Neural cell (in vitro differentiated cells): Measurements from ENCODE around the gene ARL5B. TPM values are rescaled to one million over a fixed set of nuclear protein-coding genes. Genes with fewer than 3 reads are reported as not detected.

ENCODE experiments used
- H2AFZ ChIP-seq: fragments of 200-600, 300-800 bp; sonication (generic), shearing (Covaris generic); 2 replicates; pipeline ENCODE4 v1.6.0; 2014; ENCODE audit warnings: low read depth, mild to moderate bottlenecking, antibody characterized with exemption, low read length, moderate library complexity
- H3F3A ChIP-seq: fragments of 200-600 bp; shearing (Covaris generic); 2 replicates; pipeline ENCODE4 v1.6.1; 2016; ENCODE audit warnings: mild to moderate bottlenecking, moderate library complexity, mixed read lengths, antibody characterized with exemption, low read length; ENCODE audit not compliant: insufficient read depth, poor library complexity, severe bottlenecking
- H3K27ac ChIP-seq: fragments of 200-600, 300-800 bp; sonication (generic), shearing (Covaris generic); 2 replicates; pipeline ENCODE4 v1.5.1; 2014; ENCODE audit warnings: mild to moderate bottlenecking, low read length, moderate library complexity
- H3K27me3 ChIP-seq: fragments of 300-800, 200-600 bp; sonication (generic), shearing (Covaris generic); 2 replicates; pipeline ENCODE4 v1.6.0; 2014; ENCODE audit warnings: mild to moderate bottlenecking, low read depth, low read length, moderate library complexity; ENCODE audit not compliant: insufficient read depth
- H3K36me3 ChIP-seq: fragments of 300-800, 200-600 bp; sonication (generic), shearing (Covaris generic); 2 replicates; pipeline ENCODE4 v1.5.1; 2014; ENCODE audit warnings: mild to moderate bottlenecking, antibody characterized with exemption, low read length, moderate library complexity; ENCODE audit not compliant: insufficient read depth
- H3K4me2 ChIP-seq: fragments of 300-800, 200-600 bp; sonication (generic), shearing (Covaris generic); 2 replicates; pipeline ENCODE4 v1.6.0; 2014; ENCODE audit warnings: mild to moderate bottlenecking, low read length
- H3K4me3 ChIP-seq: fragments of 300-800, 200-600 bp; sonication (generic), shearing (Covaris generic); 2 replicates; pipeline ENCODE4 v1.5.1; 2014; ENCODE audit warnings: mild to moderate bottlenecking, low read length, moderate library complexity
- H3K79me2 ChIP-seq: fragments of 200-600 bp; shearing (Covaris generic); replicated peaks from 2 replicates; pipeline ENCODE4 v1.6.0; 2014; ENCODE audit warnings: mild to moderate bottlenecking, low read length, moderate library complexity; ENCODE audit not compliant: insufficient read depth
- H3K9ac ChIP-seq: fragments of 300-800, 200-600 bp; sonication (generic), shearing (Covaris generic); 2 replicates; pipeline ENCODE4 v1.6.1; 2016; ENCODE audit warnings: mild to moderate bottlenecking, low read length, mixed read lengths
- H3K9me2 ChIP-seq: fragments of 200-600 bp; shearing (Covaris generic); 2 replicates; pipeline ENCODE4 v1.6.1; 2016; ENCODE audit warnings: mild to moderate bottlenecking, low read length, mixed read lengths; ENCODE audit not compliant: insufficient read depth
- H3K9me3 ChIP-seq: fragments of 200-600, 300-800 bp; sonication (generic), shearing (Covaris generic); 2 replicates; pipeline ENCODE4 v1.6.1; 2016; ENCODE audit warnings: mild to moderate bottlenecking, mixed run types, low read length, moderate library complexity, mixed read lengths
- H4K20me1 ChIP-seq: fragments of 200-600 bp; shearing (Covaris generic); 2 replicates; pipeline ENCODE4 v1.6.1; 2016; ENCODE audit warnings: mild to moderate bottlenecking, mixed run types; ENCODE audit not compliant: insufficient read depth
- CTCF ChIP-seq: fragments of 450-650 bp; IDR thresholded peaks from 2 replicates; pipeline ENCODE4 v1.5.1; 2014; ENCODE audit warnings: antibody characterized with exemption, mild to moderate bottlenecking, moderate library complexity; ENCODE audit not compliant: poor library complexity, severe bottlenecking
- EP300 ChIP-seq: fragments of 450-650 bp; conservative IDR thresholded peaks from 2 replicates; pipeline ENCODE4 v1.6.1; 2014; ENCODE audit warnings: antibody characterized with exemption, mild to moderate bottlenecking, moderate library complexity; ENCODE audit not compliant: poor library complexity, severe bottlenecking
- EZH2 ChIP-seq: fragments of 200-600, 300-800 bp; shearing (Covaris generic), sonication (generic); IDR thresholded peaks from 2 replicates; pipeline ENCODE4 v1.6.1; 2014; ENCODE audit warnings: antibody characterized with exemption, low read length, borderline replicate concordance, mild to moderate bottlenecking; ENCODE audit not compliant: insufficient read depth, poor library complexity, severe bottlenecking
- MXI1 ChIP-seq: fragments of 450-650 bp; conservative IDR thresholded peaks from 2 replicates; pipeline ENCODE4 v1.6.1; 2014; ENCODE audit warnings: antibody characterized with exemption, mild to moderate bottlenecking; ENCODE audit not compliant: poor library complexity, severe bottlenecking
- POLR2AphosphoS5 ChIP-seq: IDR thresholded peaks from 2 replicates; pipeline ENCODE4 v1.6.1; 2012
- RAD21 ChIP-seq: fragments of 450-650 bp; conservative IDR thresholded peaks from 2 replicates; pipeline ENCODE4 v1.6.1; 2014; ENCODE audit warnings: antibody characterized with exemption, mild to moderate bottlenecking, moderate library complexity
- REST ChIP-seq: IDR thresholded peaks from 2 replicates; pipeline ENCODE4 v1.6.1; 2012; ENCODE audit warnings: borderline replicate concordance
- SMC3 ChIP-seq: fragments of 450-650 bp; conservative IDR thresholded peaks from 2 replicates; pipeline ENCODE4 v1.6.1; 2014; ENCODE audit warnings: antibody characterized with exemption, mild to moderate bottlenecking, moderate library complexity; ENCODE audit not compliant: poor library complexity
- TAF1 ChIP-seq: IDR thresholded peaks from 2 replicates; pipeline ENCODE4 v1.6.1; 2012; ENCODE audit warnings: low read depth
- polyA plus RNA-seq: library from polyadenylated mRNA; depleted of rRNA; stranded (reverse); fragments of >200 nt; gene quantifications from 2 replicates; pipeline ENCODE4 v1.2.3, GENCODE V29; 2014

The ARL5B gene
- polyA plus RNA-seq, 1 donor from 2014 or later, result 50.0 TPM

GRCh38 chr10:18615618-18616017, 43.6 kb upstream of the ARL5B start:
- TF ChIP-seq SMC3, result no peak
- TF ChIP-seq TAF1, result no peak
- TF ChIP-seq REST, result no peak
- TF ChIP-seq EP300, result no peak
- no peak for TF ChIP-seq MXI1
- no peak for TF ChIP-seq EZH2
- no peak for TF ChIP-seq POLR2AphosphoS5
- TF ChIP-seq RAD21, result no peak
- no peak for TF ChIP-seq CTCF
- H2AFZ ChIP-seq, result no peak overlapping the region
- no peaks in the 10 kb centered on the region for H3K9me2 ChIP-seq
- no peak overlapping the region for H3K27ac ChIP-seq
- no peak overlapping the region for H3K4me3 ChIP-seq
- no peaks in the 10 kb centered on the region for H4K20me1 ChIP-seq
- H3K79me2 ChIP-seq, result no peaks in the 10 kb centered on the region
- no peaks in the 10 kb centered on the region for H3K9me3 ChIP-seq
- no peaks in the 10 kb centered on the region for H3F3A ChIP-seq
- no peaks in the 10 kb centered on the region for H3K27me3 ChIP-seq
- H3K4me2 ChIP-seq, result no peak overlapping the region
- no peak overlapping the region for H3K9ac ChIP-seq
- H3K36me3 ChIP-seq, result no peaks in the 10 kb centered on the region

DNA sequence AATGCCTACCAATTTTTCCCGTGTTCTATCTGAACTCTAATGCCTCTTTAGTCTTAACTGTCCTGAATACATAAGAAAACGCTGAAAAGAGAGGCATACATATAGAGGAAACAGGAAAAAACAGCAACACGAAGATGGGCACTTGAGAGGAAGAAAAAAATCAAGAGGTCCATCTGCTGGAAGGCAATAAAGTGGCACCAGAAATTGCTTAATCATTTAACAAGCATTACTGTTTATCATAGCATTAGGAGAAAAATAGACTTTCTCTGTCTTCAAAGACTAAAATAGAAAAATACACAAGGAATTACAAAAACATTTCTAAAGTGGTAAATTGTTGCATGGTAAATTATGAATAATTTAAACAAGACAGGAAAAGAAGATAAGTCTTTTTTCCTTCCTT, 42.9 kb upstream of the ARL5B start:
- TF ChIP-seq TAF1 (no peak), MXI1 (no peak), REST (no peak), EP300 (no peak), EZH2 (no peak), POLR2AphosphoS5 (no peak), RAD21 (no peak), CTCF (no peak), SMC3 (no peak)

More for the DNA sequence above, 42.9 kb upstream of the ARL5B start:
- Histone ChIP-seq H3F3A (no peaks in the 10 kb centered on the region), H3K79me2 (no peaks in the 10 kb centered on the region), H4K20me1 (no peaks in the 10 kb centered on the region), H3K9ac (no peak overlapping the region), H3K9me3 (no peaks in the 10 kb centered on the region), H3K9me2 (no peaks in the 10 kb centered on the region), H2AFZ (no peak overlapping the region), H3K36me3 (peaks cover 7% of the 10 kb centered on the region), H3K4me2 (no peak overlapping the region), H3K27ac (no peak overlapping the region), H3K27me3 (no peaks in the 10 kb centered on the region), H3K4me3 (no peak overlapping the region)
